ENCODE data around the gene ETFBKMT.

DNA sequence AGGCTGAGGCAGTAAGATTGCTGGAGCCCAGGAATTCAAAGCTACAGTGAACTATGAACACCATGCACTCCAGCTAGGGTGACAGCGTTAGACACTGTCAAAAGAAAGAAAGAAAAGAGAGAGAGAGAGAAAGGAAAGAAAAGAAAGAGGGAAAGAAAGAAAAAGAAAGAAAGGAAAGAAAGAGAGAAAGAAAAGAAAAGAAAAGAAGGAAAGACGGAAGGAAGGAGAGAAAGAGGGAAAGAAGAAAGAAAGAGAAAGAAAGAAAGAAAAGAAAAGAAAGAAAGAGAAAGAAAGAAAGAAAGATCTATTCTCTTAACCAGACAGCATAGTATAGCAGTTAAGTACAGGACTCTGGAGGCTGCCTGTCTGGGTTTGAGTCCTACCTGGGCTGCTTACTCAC lies 46.7 kb upstream of the ETFBKMT start:
- TF ChIP-seq, protein P1, sequence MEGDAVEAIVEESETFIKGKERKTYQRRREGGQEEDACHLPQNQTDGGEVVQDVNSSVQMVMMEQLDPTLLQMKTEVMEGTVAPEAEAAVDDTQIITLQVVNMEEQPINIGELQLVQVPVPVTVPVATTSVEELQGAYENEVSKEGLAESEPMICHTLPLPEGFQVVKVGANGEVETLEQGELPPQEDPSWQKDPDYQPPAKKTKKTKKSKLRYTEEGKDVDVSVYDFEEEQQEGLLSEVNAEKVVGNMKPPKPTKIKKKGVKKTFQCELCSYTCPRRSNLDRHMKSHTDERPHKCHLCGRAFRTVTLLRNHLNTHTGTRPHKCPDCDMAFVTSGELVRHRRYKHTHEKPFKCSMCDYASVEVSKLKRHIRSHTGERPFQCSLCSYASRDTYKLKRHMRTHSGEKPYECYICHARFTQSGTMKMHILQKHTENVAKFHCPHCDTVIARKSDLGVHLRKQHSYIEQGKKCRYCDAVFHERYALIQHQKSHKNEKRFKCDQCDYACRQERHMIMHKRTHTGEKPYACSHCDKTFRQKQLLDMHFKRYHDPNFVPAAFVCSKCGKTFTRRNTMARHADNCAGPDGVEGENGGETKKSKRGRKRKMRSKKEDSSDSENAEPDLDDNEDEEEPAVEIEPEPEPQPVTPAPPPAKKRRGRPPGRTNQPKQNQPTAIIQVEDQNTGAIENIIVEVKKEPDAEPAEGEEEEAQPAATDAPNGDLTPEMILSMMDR (IDR thresholded peaks at IDR 0.05; ENCODE audit: insufficient read depth, low read depth, low read length) = no peak
- no peak for TF ChIP-seq EZH2 (IDR thresholded peaks at IDR 0.05; ENCODE audit: insufficient read depth, low read length)

All from astrocyte (in vitro differentiated cells and primary cell).